MV-4-11 (cell line): ENCODE data around the gene COL27A1.

Experiments
- DNase-seq: peaks from one replicate; lab custom pipeline; 2025; lab: John Stamatoyannopoulos, UW

COL27A1 gene

GRCh38 chr9:114287763-114288192 lies 132.4 kb downstream of the COL27A1 start:
- DNase-seq: no peak

GRCh38 chr9:114288193-114289091 lies 133.1 kb downstream of the COL27A1 start:
- DNase-seq: no peak

GRCh38 chr9:114289106-114289505 lies 133.8 kb downstream of the COL27A1 start:
- DNase-seq: no peak

GRCh38 chr9:114289571-114290481 lies 134.5 kb downstream of the COL27A1 start:
- DNase-seq: no peak

GRCh38 chr9:114290561-114290986 lies 135.2 kb downstream of the COL27A1 start:
- DNase-seq: no peak

- DNase-seq: peak; percentile 44
Observed at GRCh38 chr9:114291064-114291474, 135.7 kb downstream of the COL27A1 start.

GRCh38 chr9:114291886-114292590 lies 136.7 kb downstream of the COL27A1 start:
- DNase-seq: no peak

- no peak for DNase-seq
Observed at GRCh38 chr9:114294664-114295063, 139.3 kb downstream of the COL27A1 start.

- DNase-seq: no peak
Observed at GRCh38 chr9:114296338-114296737, 141.0 kb downstream of the COL27A1 start.

GRCh38 chr9:114299286-114300152 lies 144.2 kb downstream of the COL27A1 start:
- no peak for DNase-seq

- DNase-seq: no peak
Observed at GRCh38 chr9:114300153-114300845, 145.0 kb downstream of the COL27A1 start.

- DNase-seq: no peak
Observed at GRCh38 chr9:114300846-114301797, 145.8 kb downstream of the COL27A1 start.

- no peak for DNase-seq
Observed at GRCh38 chr9:114301798-114302565, 146.6 kb downstream of the COL27A1 start.

GRCh38 chr9:114302727-114303126 lies 147.4 kb downstream of the COL27A1 start:
- DNase-seq: no peak

- DNase-seq: no peak
Observed at GRCh38 chr9:114303571-114303970, 148.2 kb downstream of the COL27A1 start.

GRCh38 chr9:114303977-114304376 lies 148.6 kb downstream of the COL27A1 start:
- DNase-seq: no peak

- no peak for DNase-seq
Observed at GRCh38 chr9:114304416-114305188, 149.3 kb downstream of the COL27A1 start.

- no peak for DNase-seq
Observed at GRCh38 chr9:114307899-114308267, 152.5 kb downstream of the COL27A1 start.
